Lower leg skin (tissue), 4 donors: Measurements from ENCODE around the gene CD7. TPM values are rescaled to one million over a fixed set of nuclear protein-coding genes. Genes with fewer than 3 reads are reported as not detected.

Experiments
- DNase-seq, 2 donors: peaks; one replicate each; pipeline ENCODE4 v3.0.0-alpha.2; 2019; ENCODE audit warnings: low spot score in 2 of 2
- H3K4me3 ChIP-seq: fragments of 200-600 bp; sonication (generic); 2 replicates; pipeline ENCODE4 v1.5.1; 2017; ENCODE audit warnings: mild to moderate bottlenecking, low read depth; ENCODE audit not compliant: poor library complexity, severe bottlenecking
- POLR2A ChIP-seq, 2 donors: fragments of 450-650 bp; IDR thresholded peaks; one replicate each; pipeline ENCODE4 v1.6.1; 2016 to 2017; ENCODE audit warnings: antibody characterized with exemption in 2 of 2, mild to moderate bottlenecking in 1 of 2, moderate library complexity in 1 of 2
- WGBS, 2 donors: methylation state at CpG; one replicate each; pipeline ENCODE4 v1.1.5; 2018; 5-methylcytosine and 5-hydroxymethylcytosine counted together
- intact Hi-C: fragments of 100-400 bp; cut with DNase I; formaldehyde crosslinking; loops from one replicate; pipeline ENCODE4 v1.15.0; 2023; ENCODE audit warnings: low total_unique reads
- total RNA-seq, 4 donors: library from RNA; depleted of rRNA; stranded (reverse); fragments of >200 nt; gene quantifications; one replicate each; pipeline ENCODE4 v1.1.0, GENCODE V29; 2016
- TF ChIP-seq, protein P1 (sequence below), 3 donors: fragments of 450-650 bp; IDR thresholded peaks; one replicate each; pipeline ENCODE4 v1.5.1; 2016; ENCODE audit warnings: antibody characterized with exemption in 3 of 3, mild to moderate bottlenecking in 3 of 3, moderate library complexity in 2 of 3

Gene CD7
- total RNA-seq, 4 donors from 2014 or later, result 0.45 to 0.99 TPM; not detected in 2

DNA sequence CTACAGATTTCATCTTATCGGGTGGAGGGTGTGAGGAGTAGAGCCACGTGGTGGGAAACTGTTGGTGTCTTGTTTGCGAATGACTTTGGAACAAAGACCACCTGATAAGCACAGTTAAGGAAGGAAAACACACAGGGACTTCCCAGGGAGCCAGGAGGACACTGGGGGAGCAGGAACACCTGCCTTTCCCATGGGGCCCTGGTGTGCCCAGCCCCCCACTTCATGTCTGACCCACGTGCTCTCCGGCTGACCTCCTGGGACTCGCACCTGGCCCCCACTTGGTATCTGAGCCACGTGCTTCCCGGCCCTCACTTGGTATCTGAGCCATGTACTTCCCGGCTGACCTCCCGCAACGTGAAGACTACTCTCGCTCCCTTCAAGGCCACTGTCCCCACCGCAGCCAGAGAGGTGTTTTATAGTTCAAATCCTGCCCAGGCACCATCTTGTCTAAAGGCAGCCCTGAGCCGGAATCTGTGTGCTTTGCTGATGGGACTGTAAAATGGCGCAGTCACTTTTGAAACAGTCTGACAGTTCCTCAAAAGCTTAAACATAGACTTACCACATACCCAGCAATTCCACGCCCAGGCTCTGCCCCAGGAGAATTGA, 38.5 kb downstream of the CD7 start:
- TF ChIP-seq, protein P1, sequence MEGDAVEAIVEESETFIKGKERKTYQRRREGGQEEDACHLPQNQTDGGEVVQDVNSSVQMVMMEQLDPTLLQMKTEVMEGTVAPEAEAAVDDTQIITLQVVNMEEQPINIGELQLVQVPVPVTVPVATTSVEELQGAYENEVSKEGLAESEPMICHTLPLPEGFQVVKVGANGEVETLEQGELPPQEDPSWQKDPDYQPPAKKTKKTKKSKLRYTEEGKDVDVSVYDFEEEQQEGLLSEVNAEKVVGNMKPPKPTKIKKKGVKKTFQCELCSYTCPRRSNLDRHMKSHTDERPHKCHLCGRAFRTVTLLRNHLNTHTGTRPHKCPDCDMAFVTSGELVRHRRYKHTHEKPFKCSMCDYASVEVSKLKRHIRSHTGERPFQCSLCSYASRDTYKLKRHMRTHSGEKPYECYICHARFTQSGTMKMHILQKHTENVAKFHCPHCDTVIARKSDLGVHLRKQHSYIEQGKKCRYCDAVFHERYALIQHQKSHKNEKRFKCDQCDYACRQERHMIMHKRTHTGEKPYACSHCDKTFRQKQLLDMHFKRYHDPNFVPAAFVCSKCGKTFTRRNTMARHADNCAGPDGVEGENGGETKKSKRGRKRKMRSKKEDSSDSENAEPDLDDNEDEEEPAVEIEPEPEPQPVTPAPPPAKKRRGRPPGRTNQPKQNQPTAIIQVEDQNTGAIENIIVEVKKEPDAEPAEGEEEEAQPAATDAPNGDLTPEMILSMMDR (IDR thresholded peaks at IDR 0.05), result no peak
- TF ChIP-seq POLR2A (IDR thresholded peaks at IDR 0.05), result no peak
- DNase-seq, result no peak
- H3K4me3 ChIP-seq, result no peak overlapping the region
- intact Hi-C loops, result no loop called here
- WGBS, 2 donors, result 86 to 90% methylated on average over 16 of the region's 16 CpGs

DNA sequence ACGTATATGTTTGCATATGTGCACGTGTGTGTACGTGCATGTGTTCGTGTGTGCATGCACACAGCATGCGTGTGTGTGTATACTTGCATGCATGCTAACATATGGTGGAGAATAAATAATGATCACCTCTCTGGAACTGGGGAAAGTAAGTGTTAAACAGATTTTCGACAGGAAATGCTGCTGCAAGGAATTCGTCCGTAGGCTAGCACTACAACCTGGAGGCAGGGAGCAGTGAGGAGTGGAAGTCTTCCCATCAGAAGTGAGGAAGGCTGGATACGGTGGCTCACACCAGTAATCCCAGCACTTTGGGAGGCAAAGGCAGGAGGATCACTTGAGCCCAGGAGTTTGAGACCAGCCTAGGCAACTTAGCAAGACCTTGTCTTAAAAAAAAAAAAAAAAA, 39.1 kb downstream of the CD7 start:
- no peak for DNase-seq
- intact Hi-C loops, result no loop called here
- 64 to 79% methylated on average over 9 of the region's 9 CpGs for WGBS, 2 donors
- no peak overlapping the region for H3K4me3 ChIP-seq
- TF ChIP-seq, protein P1 (IDR thresholded peaks at IDR 0.05), result no peak
- no peak for TF ChIP-seq POLR2A (IDR thresholded peaks at IDR 0.05)

DNA sequence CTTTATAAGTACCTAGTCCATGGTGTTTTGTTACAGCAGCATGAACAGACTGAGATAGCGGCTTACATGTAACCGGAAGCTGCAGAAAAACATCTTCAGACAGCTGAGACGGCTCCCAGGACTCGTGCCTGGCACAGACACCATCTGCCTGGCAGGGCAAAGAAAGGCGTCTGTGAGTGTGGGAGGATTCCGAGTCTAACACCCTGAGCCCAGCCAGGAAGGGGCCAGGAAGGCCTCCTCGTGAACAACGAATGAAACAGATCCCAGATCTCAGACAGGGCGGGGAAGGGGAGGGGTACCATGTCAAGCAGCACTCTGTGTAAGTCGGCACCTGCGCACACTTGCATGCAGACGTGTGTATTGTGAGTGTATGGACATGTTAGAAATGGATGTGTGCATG, 39.6 kb downstream of the CD7 start:
- WGBS, 2 donors, result 59 to 61% methylated on average over 12 of the region's 12 CpGs
- no peak for DNase-seq
- H3K4me3 ChIP-seq, result no peak overlapping the region
- intact Hi-C loops, result loop anchor here (1.0 kb wide), 1 partner anchor 18 kb away; no protein-coding TSS in a partner anchor
- TF ChIP-seq, protein P1 (IDR thresholded peaks at IDR 0.05), result no peak
- no peak for TF ChIP-seq POLR2A (IDR thresholded peaks at IDR 0.05)

DNA sequence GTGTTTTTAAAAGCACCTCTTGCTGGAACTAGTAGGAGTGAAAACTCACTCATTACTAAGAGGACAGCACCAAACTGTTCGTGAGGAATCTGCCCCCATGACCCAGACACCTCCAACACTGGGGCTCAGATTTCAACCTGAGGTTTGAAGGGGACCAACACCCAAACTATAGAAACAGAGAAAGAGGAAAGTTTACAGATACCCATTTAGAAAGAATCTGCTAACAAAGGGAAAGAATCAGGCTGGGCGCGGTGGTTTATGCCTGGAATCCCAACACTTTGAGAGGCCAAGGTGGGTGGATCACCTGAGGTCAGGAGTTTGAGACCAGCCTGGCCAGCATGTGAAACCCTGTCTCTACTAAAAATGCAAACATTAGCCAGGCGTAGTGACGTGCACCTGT, 40.5 kb downstream of the CD7 start:
- DNase-seq, result no peak
- WGBS, 2 donors, result 81 to 90% methylated on average over 5 of the region's 5 CpGs
- no peak overlapping the region for H3K4me3 ChIP-seq
- intact Hi-C loops, result loop anchor here (1.0 kb wide), 1 partner anchor 19 kb away; no protein-coding TSS in a partner anchor
- TF ChIP-seq, protein P1 (IDR thresholded peaks at IDR 0.05), result no peak
- TF ChIP-seq POLR2A (IDR thresholded peaks at IDR 0.05), result no peak

DNA sequence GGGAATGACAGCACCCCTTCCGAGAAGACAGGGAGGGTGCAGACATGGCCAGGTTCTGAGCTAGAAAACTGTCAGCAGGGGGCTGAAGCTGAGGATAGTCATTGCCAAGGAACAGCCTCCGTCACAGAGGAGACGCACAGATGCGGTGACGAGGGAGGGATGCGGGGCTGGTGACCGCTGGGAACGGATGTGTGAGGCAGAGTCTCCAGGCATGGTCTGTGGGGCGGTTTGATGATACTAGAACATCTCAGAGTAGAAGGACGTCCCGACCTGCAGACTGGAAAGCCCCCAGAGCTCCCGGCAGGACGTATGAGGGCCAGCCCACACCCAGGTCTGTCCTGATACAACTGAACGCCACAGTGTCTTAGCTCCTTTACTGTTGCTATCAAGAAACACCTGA, 42.1 kb downstream of the CD7 start:
- no peak overlapping the region for H3K4me3 ChIP-seq
- WGBS, 2 donors, result 91 to 94% methylated on average over 14 of the region's 14 CpGs
- intact Hi-C loops, result no loop called here
- no peak for DNase-seq
- no peak for TF ChIP-seq POLR2A (IDR thresholded peaks at IDR 0.05)
- TF ChIP-seq, protein P1 (IDR thresholded peaks at IDR 0.05), result no peak
